GM19239 (cell line): Measurements from ENCODE around the gene FXR1.
"Not testable (repeated sequence)": the region's sequence is repeated elsewhere in the genome, so short reads cannot be mapped to it uniquely, and the experiment has no call there.

Source experiments
- DNase-seq: peaks from one replicate; pipeline ENCODE4 v3.0.0; 2011; ENCODE audit warnings: low spot score; ENCODE audit not compliant: insufficient read length
- FAIRE-seq: peaks from 2 replicates; lab custom pipeline; 2011; peaks lifted over from hg19 to GRCh38; lab: Jason Lieb, UNC

FXR1 gene

DNA sequence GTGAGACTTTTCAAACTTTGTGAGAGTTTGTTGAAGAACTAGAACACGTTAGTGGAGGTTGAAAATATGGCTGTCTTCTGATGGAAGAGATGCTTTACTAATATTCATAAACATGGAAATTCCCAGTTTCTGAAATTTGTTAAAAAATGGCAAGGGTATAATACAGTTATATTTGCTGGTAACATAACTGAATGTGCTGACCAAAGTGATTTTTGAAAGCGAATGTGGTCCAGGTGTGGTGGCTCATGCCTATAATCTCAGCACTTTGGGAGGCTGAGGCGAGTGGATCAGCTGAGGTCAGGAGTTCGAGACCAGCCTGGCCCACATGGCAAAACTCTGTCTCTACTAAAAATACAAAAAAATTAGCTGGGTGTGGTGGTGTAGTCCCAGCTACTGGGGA lies 18.1 kb downstream of the FXR1 start:
- FAIRE-seq (no peak), DNase-seq (no peak)

GRCh38 chr3:180932819-180933218 lies 20.3 kb downstream of the FXR1 start:
- DNase-seq (no peak), FAIRE-seq (no peak)

DNA sequence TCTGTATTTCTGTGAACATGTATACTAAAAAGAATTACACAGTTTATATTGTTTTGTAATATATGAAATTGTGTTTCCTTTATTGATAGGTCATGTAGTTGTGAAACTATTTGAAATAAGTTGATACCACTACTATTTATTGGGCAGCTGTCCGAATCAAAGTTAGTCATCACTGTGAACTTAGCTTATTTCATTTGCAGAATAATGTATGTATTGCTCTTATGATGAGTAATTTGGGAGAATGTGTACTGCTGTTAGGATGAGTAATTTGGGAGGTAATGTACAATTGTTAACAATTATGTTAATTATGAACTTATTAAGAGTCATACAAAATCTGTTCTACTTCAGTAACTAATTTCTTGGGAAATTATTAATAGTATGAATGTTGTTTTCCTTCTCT lies 22.2 kb downstream of the FXR1 start:
- FAIRE-seq (no peak), DNase-seq (no peak)

DNA sequence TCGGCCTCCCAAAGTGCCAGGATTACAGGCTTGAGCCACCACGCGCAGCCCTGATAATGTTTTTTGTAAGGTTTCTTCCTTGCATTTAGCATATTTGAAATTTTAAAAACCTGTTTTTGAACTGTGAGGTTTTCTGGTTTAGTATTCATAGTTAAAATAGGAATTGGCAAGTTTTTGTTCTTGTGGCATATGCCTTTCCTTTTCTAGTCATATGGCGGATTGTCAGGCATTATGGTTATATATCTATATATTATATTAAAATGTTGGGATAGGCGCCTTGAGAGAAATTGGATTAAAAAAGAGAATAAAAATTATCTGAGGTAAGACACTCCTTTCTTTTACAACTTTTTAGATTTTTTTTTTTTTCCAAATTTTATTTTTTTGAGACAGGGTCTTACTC lies 28.4 kb downstream of the FXR1 start:
- FAIRE-seq (no peak), DNase-seq (no peak)

GRCh38 chr3:180947761-180948390 lies 35.4 kb downstream of the FXR1 start:
- no peak for FAIRE-seq
- peak; percentile 2 for DNase-seq

GRCh38 chr3:180959691-180960090 lies 47.2 kb downstream of the FXR1 start:
- no peak for FAIRE-seq
- DNase-seq, result no peak

GRCh38 chr3:180961087-180961486 lies 48.6 kb downstream of the FXR1 start:
- FAIRE-seq, result no peak
- DNase-seq, result no peak

DNA sequence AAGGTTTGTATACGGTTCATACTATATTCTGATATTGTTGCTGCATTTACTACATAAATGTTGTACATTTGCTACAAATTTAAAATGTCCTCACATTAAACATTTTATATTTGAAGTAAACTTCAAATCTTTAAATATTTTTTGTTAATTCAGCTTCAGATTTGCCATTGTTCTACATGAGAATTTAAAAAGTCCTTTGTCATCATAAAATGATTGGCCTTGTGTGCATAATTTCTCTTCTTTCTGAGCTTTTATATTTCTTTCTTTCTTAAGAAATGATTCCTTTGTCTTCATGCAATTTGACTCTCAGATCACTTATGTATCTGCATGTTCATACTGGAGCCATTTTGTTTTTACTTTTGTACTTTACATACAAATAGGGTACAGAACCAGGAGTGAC lies 49.1 kb downstream of the FXR1 start:
- DNase-seq (no peak), FAIRE-seq (no peak)

- FAIRE-seq, result no peak
- no peak for DNase-seq
Observed at GRCh38 chr3:180962530-180962929, 50.1 kb downstream of the FXR1 start.

- DNase-seq (no peak), FAIRE-seq (no peak)
Observed at GRCh38 chr3:180970931-180971330, 58.5 kb downstream of the FXR1 start.

DNA sequence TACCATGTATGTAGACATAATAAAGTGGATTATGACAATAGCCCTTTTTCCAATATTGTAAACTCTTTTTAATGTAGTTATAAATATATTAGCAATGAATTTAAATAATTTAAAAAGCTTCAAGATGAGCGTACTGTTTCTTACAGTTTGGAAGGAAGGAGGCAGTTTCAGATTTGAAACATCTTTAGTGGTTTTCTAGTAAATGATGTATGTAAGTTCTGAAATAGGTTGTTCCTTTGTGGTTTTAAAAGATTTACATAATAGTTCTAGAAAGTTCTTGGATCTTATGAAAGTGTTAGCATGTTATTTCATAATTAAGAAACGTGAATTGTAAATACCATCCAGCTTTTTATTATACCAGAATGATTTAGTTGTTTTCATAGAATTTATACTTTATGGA lies 61.1 kb downstream of the FXR1 start:
- FAIRE-seq (no peak), DNase-seq (no peak)

GRCh38 chr3:180974286-180974685 lies 61.8 kb downstream of the FXR1 start:
- no peak for DNase-seq
- no peak for FAIRE-seq

- FAIRE-seq (no peak), DNase-seq (no peak)
Observed at GRCh38 chr3:180977498-180977897, 65.0 kb downstream of the FXR1 start.

DNA sequence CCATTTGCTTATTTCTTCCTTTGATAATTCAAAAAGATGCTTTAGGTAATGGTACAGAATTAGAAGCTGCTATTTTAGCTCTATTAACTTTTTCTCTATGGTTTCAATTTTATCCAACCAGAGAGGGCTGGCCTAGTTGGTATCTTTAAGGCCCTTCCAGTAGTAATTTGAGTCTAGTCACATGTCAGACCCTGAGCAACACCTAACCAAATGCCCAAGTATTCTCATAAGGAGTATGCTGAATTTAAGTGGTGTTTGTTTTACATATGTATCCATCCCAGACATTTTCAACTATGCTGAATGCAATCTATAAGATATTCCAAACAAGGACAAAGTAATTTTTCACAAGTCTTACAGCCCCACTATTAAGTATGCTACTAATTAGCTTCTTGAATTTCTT lies 67.5 kb downstream of the FXR1 start:
- DNase-seq (no peak), FAIRE-seq (no peak)

GRCh38 chr3:180980611-180981010 lies 68.1 kb downstream of the FXR1 start:
- DNase-seq, result no peak
- no peak for FAIRE-seq

DNA sequence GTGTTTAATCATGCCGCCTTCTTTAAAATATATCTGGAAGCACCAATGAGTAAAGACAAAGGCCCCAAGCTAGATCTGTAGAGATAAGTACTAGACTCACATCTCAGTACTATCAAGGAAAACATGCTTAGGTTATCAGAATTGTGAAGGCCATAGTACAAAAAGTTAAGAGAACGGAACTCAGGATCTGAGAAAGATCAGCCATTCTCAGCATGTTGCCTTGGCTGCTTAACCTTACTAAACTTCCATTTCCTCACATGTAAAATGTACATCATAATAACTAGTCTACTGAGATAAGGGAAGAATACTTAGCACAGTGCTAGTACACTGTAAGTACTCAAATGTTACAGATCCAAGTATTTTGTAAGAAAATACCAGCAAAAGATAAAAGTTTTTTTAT lies 69.4 kb downstream of the FXR1 start:
- FAIRE-seq, result no peak
- DNase-seq, result no peak

- FAIRE-seq, result no peak
Observed at GRCh38 chr3:180983136-180983535, 70.7 kb downstream of the FXR1 start.

DNA sequence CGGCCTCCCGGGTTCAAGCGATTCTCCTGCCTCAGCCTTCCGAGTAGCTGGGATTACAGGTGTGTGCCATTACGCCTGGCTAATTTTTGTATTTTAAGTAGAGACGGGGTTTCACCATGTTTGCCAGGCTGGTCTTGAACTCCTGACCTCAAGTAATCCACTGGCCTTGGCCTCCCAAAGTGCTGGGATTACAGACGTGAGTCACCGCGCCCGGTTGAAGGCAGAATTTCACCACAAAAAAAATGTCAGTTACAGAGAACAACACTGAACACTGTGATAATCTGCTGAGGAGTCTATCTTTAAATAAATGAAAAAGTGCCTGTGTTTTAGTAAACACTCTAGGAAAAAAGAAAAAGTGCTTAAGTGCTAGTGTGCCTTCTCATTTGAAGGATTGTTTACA lies 73.9 kb downstream of the FXR1 start:
- not testable (repeated sequence) for FAIRE-seq, DNase-seq

More at GRCh38 chr3:180983136-180983535, 70.7 kb downstream of the FXR1 start:
- DNase-seq, result no peak

DNA sequence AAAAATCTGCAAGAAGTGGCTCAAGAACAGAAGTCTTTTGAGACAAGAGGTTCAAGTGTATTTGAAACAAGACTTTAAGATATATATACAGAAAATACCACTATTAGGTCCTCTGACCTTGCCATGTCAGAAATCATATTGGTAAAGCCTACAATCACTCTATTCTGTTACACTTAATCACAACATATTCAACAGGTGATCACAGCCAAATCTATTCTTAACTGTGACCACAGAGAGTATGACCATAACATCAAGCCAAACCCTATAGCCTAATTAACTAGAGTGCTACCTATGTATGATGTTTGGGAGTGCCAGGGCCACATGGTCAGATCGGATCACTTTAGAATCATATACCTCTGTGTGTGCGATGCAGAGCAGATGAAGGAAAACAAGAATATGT lies 74.9 kb downstream of the FXR1 start:
- FAIRE-seq (no peak), DNase-seq (no peak)

DNA sequence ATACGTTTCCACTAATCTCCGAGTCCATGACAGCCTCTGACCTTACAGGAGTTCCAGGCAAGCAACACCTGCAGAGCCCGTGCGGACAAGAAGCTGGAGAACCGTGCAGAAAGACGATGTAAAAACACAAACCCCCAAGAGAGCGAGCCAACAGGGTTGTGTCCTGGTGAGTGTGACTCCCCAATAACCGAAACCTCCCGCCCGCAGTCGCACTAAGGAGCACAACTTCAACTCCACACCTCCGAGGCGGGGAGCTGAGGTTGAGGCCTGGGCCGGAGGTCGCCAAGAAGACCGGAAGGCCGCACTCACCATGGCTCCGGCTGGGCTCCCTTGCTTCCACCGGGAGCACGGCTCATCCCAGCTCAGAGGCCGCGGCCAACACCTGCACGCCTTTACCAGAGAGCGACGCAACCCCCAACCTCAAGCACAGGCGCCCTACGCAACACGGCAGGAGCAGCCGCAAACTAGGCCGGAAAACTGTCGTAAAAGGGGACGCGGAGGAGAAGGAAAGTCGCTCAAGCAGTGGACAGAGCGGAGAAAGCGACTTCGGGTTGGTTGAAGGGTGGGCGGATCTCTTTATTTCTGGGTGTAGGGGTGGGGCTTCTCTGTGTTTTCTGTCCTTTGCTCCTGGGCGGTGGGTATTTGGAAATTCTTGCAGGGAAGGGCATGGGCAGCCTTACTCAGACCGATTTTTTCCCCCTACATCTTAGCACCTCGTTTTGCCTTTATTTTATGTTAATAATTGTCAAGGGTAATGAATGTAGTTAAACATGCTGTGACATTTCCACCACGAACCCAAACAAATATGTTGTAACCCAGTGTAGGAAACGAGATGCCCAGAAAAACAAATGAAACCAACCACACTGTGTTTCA lies 77.1 kb downstream of the FXR1 start, which contains the start of gene DNAJC19:
Gene DNAJC19 (minus strand): TSS at position 446 of the 873 bp plus-strand sequence. CDS start 134 bp downstream, at position 312.
- FAIRE-seq (peak; percentile 100), DNase-seq (peak; percentile 66)

- DNase-seq (no peak), FAIRE-seq (no peak)
Observed at GRCh38 chr3:180990505-180990904, 78.0 kb downstream of the FXR1 start.
